GM18519 (cell line): ENCODE measurements around the gene SEC61B.
A peak's percentile ranks its signal among the peaks of the same experiment; 100 is the strongest.
"Not testable (repeated sequence)": the region's sequence is repeated elsewhere in the genome, so short reads cannot be mapped to it uniquely, and the experiment has no call there.

Source experiments
- ATAC-seq: cut with Tn5 transposase; IDR thresholded peaks from one replicate; pipeline ENCODE4 v1.9.1; 2021; ENCODE audit warnings: mild to moderate bottlenecking, moderate library complexity; ENCODE audit not compliant: unreplicated experiment, low FRiP score

Gene SEC61B

GRCh38 chr9:99190597-99191283 lies 31.3 kb upstream of the SEC61B start:
- ATAC-seq = no peak

- ATAC-seq = no peak
Measured at GRCh38 chr9:99192786-99193465, 29.2 kb upstream of the SEC61B start.

- no peak for ATAC-seq
Measured at GRCh38 chr9:99193466-99193821, 28.6 kb upstream of the SEC61B start.

- ATAC-seq = not testable (repeated sequence)
Measured at GRCh38 chr9:99196484-99196883, 25.6 kb upstream of the SEC61B start.

GRCh38 chr9:99197124-99197630 lies 24.9 kb upstream of the SEC61B start:
- no peak for ATAC-seq

GRCh38 chr9:99197987-99198386 lies 24.1 kb upstream of the SEC61B start:
- no peak for ATAC-seq

GRCh38 chr9:99199938-99200539 lies 22.0 kb upstream of the SEC61B start:
- ATAC-seq = no peak

- ATAC-seq = no peak
Measured at GRCh38 chr9:99201603-99202002, 20.5 kb upstream of the SEC61B start.

- ATAC-seq = no peak
Measured at GRCh38 chr9:99210572-99210971, 11.5 kb upstream of the SEC61B start.

GRCh38 chr9:99211746-99212145 lies 10.3 kb upstream of the SEC61B start:
- no peak for ATAC-seq

GRCh38 chr9:99213197-99213596 lies 8.9 kb upstream of the SEC61B start:
- no peak for ATAC-seq

- no peak for ATAC-seq
Measured at GRCh38 chr9:99216073-99216472, 6.0 kb upstream of the SEC61B start.

GRCh38 chr9:99220011-99220410 lies 2.1 kb upstream of the SEC61B start:
- no peak for ATAC-seq

GRCh38 chr9:99221266-99221620 lies 839 bp upstream of the SEC61B start:
- no peak for ATAC-seq

- peak; percentile 11 for ATAC-seq
Measured at GRCh38 chr9:99222416-99223270, 561 bp downstream of the SEC61B start.

GRCh38 chr9:99224445-99224844 lies 2.4 kb downstream of the SEC61B start:
- no peak for ATAC-seq

GRCh38 chr9:99226054-99226453 lies 4.0 kb downstream of the SEC61B start:
- ATAC-seq = no peak

GRCh38 chr9:99230206-99230605 lies 8.1 kb downstream of the SEC61B start:
- ATAC-seq = no peak

- ATAC-seq = no peak
Measured at GRCh38 chr9:99231711-99232110, 9.6 kb downstream of the SEC61B start.

GRCh38 chr9:99234618-99235017 lies 12.5 kb downstream of the SEC61B start:
- ATAC-seq = no peak

GRCh38 chr9:99235069-99235468 lies 13.0 kb downstream of the SEC61B start:
- ATAC-seq = no peak
